Measurements from ENCODE around the gene LEO1.

The LEO1 gene

GRCh38 chr15:51947124-51947523 is 24.5 kb downstream of the LEO1 start:
- no peak for TF ChIP-seq CTCF (IDR thresholded peaks at IDR 0.05; ENCODE audit: low read depth, low read length)
- Histone ChIP-seq H3K4me3 (ENCODE audit: low read depth, low read length) (no peak overlapping the region), H3K36me3 (peaks cover 70% of the 10 kb centered on the region), H3K9me3 (no peaks in the 10 kb centered on the region), H3K4me1 (no peaks in the 10 kb centered on the region), H3K27me3 (no peaks in the 10 kb centered on the region)
- no peak for DNase-seq

DNA sequence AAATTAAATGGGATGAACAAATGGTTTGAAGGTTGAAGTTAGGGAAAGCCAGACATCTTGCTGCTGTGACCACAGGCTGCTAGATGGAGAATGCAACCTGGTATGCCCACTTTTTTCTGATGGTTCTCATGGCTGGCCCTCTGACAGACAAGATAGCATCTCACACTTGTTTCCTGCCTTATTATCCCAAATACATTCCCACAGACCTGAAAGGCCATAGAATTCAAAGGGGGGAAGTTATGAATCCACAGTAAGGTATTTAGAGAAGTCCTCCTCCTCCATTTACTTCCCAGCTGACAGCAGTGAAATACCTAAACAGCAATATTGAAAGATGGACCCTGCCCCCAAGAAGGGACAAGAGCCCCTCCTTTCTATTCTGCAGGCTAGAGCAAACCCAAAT is 32.4 kb downstream of the LEO1 start:
- DNase-seq, result no peak
- no peak for TF ChIP-seq CTCF (IDR thresholded peaks at IDR 0.05; ENCODE audit: low read depth, low read length)
- Histone ChIP-seq H3K36me3 (peaks cover 33% of the 10 kb centered on the region), H3K9me3 (no peaks in the 10 kb centered on the region), H3K4me1 (no peaks in the 10 kb centered on the region; the same call in 1 of the 2 replicates), H3K27me3 (no peaks in the 10 kb centered on the region), H3K4me3 (ENCODE audit: low read depth, low read length) (no peak overlapping the region)

DNA sequence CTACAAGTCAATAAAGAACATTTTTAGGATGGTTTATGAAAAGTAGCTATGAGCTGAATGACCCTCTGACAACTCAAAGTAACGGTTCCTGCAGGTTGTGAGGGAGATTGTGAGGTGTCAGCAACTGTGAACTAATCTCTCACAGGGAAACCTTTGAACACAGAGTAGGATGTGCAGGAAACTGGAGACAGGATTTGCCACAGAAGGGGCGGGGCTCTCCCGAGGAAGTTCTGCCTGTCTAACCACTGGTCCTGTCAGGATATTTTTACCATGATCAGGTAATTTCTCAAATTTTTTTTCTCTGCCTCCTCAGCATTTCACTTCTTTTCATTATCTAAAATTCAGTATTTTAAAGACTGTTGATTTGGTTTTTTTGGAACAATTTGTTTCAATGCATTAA is 33.3 kb downstream of the LEO1 start:
- H3K36me3 ChIP-seq, result peaks cover 27% of the 10 kb centered on the region
- H3K27me3 ChIP-seq, result no peaks in the 10 kb centered on the region
- no peaks in the 10 kb centered on the region for H3K9me3 ChIP-seq
- no peak for DNase-seq
- H3K4me1 ChIP-seq, result peaks cover 6% of the 10 kb centered on the region
- TF ChIP-seq CTCF (IDR thresholded peaks at IDR 0.05; ENCODE audit: low read depth, low read length), result no peak
- no peak overlapping the region for H3K4me3 ChIP-seq (ENCODE audit: low read depth, low read length)

- Histone ChIP-seq H3K4me1 (peaks cover 6% of the 10 kb centered on the region), H3K4me3 (ENCODE audit: low read depth, low read length) (no peak overlapping the region), H3K9me3 (no peaks in the 10 kb centered on the region), H3K36me3 (peaks cover 23% of the 10 kb centered on the region), H3K27me3 (no peaks in the 10 kb centered on the region)
- DNase-seq, result no peak
- TF ChIP-seq CTCF (IDR thresholded peaks at IDR 0.05; ENCODE audit: low read depth, low read length), result peak; percentile 40
Measured at GRCh38 chr15:51936105-51936478, 35.5 kb downstream of the LEO1 start.

DNA sequence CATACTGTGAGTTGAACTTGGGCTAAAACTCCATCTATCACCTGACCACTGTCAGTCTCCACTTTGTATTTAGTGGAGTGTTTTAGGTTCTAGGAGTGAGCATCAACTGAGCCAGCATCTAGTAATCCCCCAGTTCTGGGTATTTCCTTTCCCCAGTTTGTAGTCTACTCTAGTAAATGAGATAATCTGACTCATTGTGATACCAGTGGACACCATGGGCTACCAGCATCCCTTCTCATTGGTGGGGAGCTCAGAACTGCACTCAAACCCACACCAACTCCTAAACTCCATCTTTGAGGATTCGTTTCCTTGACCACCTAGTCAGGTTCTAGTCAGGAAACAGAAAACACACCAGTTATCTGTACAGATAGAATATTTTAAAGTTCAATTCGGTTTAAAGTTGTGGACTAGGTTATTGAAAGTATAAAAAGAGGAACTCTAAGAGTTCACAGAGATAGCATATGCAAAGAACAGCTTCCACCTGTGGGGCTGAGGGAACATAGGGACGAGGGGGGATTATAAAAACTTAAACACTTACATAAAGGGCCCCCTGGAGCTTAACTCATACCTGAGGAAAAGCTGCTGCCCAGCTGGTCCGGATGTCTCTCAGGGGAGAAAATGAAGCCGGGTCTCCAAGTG is 36.0 kb downstream of the LEO1 start:
- TF ChIP-seq CTCF (IDR thresholded peaks at IDR 0.05; ENCODE audit: low read depth, low read length), result no peak

GRCh38 chr15:51932161-51932560 is 39.4 kb downstream of the LEO1 start:
- Histone ChIP-seq H3K4me3 (ENCODE audit: low read depth, low read length) (no peak overlapping the region), H3K36me3 (peaks cover 9% of the 10 kb centered on the region), H3K4me1 (peaks cover 6% of the 10 kb centered on the region), H3K9me3 (no peaks in the 10 kb centered on the region), H3K27me3 (no peaks in the 10 kb centered on the region)
- no peak for TF ChIP-seq CTCF (IDR thresholded peaks at IDR 0.05; ENCODE audit: low read depth, low read length)
- DNase-seq, result no peak

More for the DNA sequence above, 36.0 kb downstream of the LEO1 start:
- Histone ChIP-seq H3K27me3 (no peaks in the 10 kb centered on the region), H3K4me1 (peaks cover 6% of the 10 kb centered on the region), H3K4me3 (ENCODE audit: low read depth, low read length) (no peak overlapping the region), H3K9me3 (no peaks in the 10 kb centered on the region), H3K36me3 (peaks cover 20% of the 10 kb centered on the region)
- DNase-seq, result no peak

Data from BE2C (cell line).